AG10803 (cell line): Measurements from ENCODE around the gene DOCK4.

Experiments used
- DNase-seq: peaks from one replicate; pipeline ENCODE4 v3.0.0; 2010; ENCODE audit warnings: low read depth
- H3K4me3 ChIP-seq: 2 replicates; pipeline ENCODE4 v1.5.1; 2011; ENCODE audit warnings: mild to moderate bottlenecking, low read length, control low read depth
- CTCF ChIP-seq: conservative IDR thresholded peaks from 2 replicates; pipeline ENCODE4 v1.5.1; 2011; ENCODE audit warnings: mild to moderate bottlenecking, low read length, control low read depth, inconsistent platforms

DOCK4 gene

GRCh38 chr7:111678281-111678680 is 527.9 kb downstream of the DOCK4 start:
- DNase-seq, result no peak
- H3K4me3 ChIP-seq, result no peak overlapping the region
- TF ChIP-seq CTCF, result no peak

GRCh38 chr7:111677848-111678247 is 528.4 kb downstream of the DOCK4 start:
- no peak for TF ChIP-seq CTCF
- no peak overlapping the region for H3K4me3 ChIP-seq
- DNase-seq, result no peak

- DNase-seq, result no peak
- TF ChIP-seq CTCF, result no peak
- H3K4me3 ChIP-seq, result no peak overlapping the region
These were observed 529.4 kb downstream of the DOCK4 start for GRCh38 chr7:111676811-111677210.
